Airway epithelial cell (primary cell): ENCODE measurements around the gene KLRC3. TPM values are rescaled to one million over a fixed set of nuclear protein-coding genes. Genes with fewer than 3 reads are reported as not detected.

ENCODE experiments used
- total RNA-seq: library from RNA; depleted of rRNA; stranded (reverse); fragments of >200 nt; gene quantifications from 2 replicates; pipeline ENCODE4 v1.2.3, GENCODE V29; 2015

The KLRC3 gene
- total RNA-seq, result 0.79 and 0.99 TPM in 2 replicates

GRCh38 chr12:10420334-10420733 is at the start of gene KLRC3:
KLRC3 (minus strand) TSS chr12:10420595; CDS start chr12:10420550, 45 bp downstream.

GRCh38 chr12:10453156-10453555 is 32.8 kb upstream of the KLRC3 start, which contains the start of gene KLRC1:
KLRC1 (minus strand) TSS chr12:10453377; CDS start chr12:10451156, 2,221 bp downstream.

DNA sequence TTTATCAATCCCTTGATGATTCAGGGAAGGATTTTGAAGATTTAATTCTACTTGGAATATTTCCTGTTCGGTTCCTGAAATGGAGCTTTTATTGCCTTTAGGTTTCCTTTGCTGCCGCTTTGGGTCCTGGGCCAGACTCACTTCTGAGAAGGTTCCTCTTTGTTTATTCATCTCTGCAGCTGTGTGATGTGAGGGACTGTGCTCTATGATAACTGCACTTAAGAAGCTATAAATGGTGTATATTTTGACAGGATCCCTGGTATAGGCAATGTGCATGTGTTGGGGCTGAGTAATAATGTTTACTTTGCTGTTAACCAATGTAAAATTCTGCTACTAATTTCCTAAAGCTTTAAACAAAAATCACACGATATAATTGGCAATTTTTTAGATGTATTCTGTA is 15.4 kb upstream of the KLRC3 start, which contains the start of gene KLRC2:
Gene KLRC2 (minus strand): TSS at position 195 of the 400 bp plus-strand sequence. CDS start 24 bp downstream, at position 171.

DNA sequence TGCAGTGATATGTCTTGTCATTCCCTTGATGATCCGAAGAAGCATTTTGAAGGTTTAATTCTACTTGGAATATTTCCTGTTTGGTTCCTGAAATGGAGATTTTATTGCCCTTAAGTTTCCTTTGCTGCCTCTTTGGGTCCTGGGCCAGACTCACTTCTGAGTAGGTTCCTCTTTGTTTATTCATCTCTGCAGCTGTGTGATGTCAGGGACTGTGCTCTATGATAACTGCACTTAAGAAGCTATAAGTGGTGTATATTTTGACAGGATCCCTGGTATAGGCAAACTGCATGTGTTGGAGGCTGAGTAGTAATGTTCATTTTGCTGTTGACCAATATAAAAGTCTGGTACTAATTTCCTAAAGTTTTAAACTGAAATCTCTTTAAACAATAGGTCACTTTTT is 11.0 kb downstream of the KLRC3 start, which contains the start of gene KLRC4:
Gene KLRC4 (minus strand): TSS at position 366 of the 400 bp plus-strand sequence. CDS start 182 bp downstream, at position 184.

GRCh38 chr12:10389904-10390303 is 30.5 kb downstream of the KLRC3 start, which contains the start of gene KLRK1:
KLRK1 (minus strand) TSS chr12:10390041; CDS start chr12:10388810, 1,231 bp downstream.

Other genes starting within 250 kb of the KLRC3 start
- 0.07 TPM in 1 of 2 replicates, not detected in the other for gene OLR1, start 248.5 kb downstream of the KLRC3 start, total RNA-seq
- not detected in 2 replicates for gene TMEM52B, start 241.6 kb downstream of the KLRC3 start, total RNA-seq
- gene GABARAPL1, start 207.7 kb downstream of the KLRC3 start, total RNA-seq, result 11.0 and 11.3 TPM in 2 replicates
- gene KLRD1, start 112.7 kb downstream of the KLRC3 start, total RNA-seq, result under 0.01 TPM in 2 replicates
- not detected in 2 replicates for gene KLRK1, start 30.6 kb downstream of the KLRC3 start, total RNA-seq
- gene KLRC4, start 10.8 kb downstream of the KLRC3 start, total RNA-seq, result 0.21 TPM in 1 of 2 replicates, not detected in the other
- gene KLRC2, start 15.4 kb upstream of the KLRC3 start, total RNA-seq, result 0.19 and 0.49 TPM in 2 replicates
- gene KLRC1, start 32.8 kb upstream of the KLRC3 start, total RNA-seq, result 0.98 TPM in 1 of 2 replicates, not detected in the other
- 0.09 and 0.42 TPM in 2 replicates for gene EIF2S3B, start 85.3 kb upstream of the KLRC3 start, total RNA-seq
- 17.8 and 22.8 TPM in 2 replicates for gene MAGOHB, start 193.0 kb upstream of the KLRC3 start, total RNA-seq